Adrenal gland (tissue), 5 donors: ENCODE results near the gene MPG.
A peak's percentile ranks its signal among the peaks of the same experiment; 100 is the strongest.

Experiments
- CTCF ChIP-seq, 6 experiments: fragments of 450-650 bp in 4 of 6; fragments of 200-600 bp in 2 of 6; sonication (generic) in 1 of 6; IDR thresholded peaks; 1 replicate in 5 of 6; 2 replicates in 1 of 6; pipeline versions ENCODE4 v1.5.1 to v1.8.0; 2016 to 2021; ENCODE audit warnings: antibody characterized with exemption in 6 of 6, mild to moderate bottlenecking in 2 of 6, moderate library complexity in 1 of 6
- POLR2A ChIP-seq, 2 donors: fragments of 450-650 bp; IDR thresholded peaks; one replicate each; pipeline ENCODE4 v1.6.1; 2017; ENCODE audit warnings: antibody characterized with exemption in 2 of 2, mild to moderate bottlenecking in 2 of 2, moderate library complexity in 1 of 2
- donor health status: DM: no; HTN: no; CAD: no.

- TF ChIP-seq CTCF (IDR thresholded peaks at IDR 0.05): peak; percentile 79 to 99 (median 98)
- no peak for TF ChIP-seq POLR2A (IDR thresholded peaks at IDR 0.05)
These were observed 12.3 kb upstream of the MPG start for GRCh38 chr16:65745-66144.
